Measurements from ENCODE around the gene TMEM108.

GRCh38 chr3:133371676-133372075, 333.5 kb downstream of the TMEM108 start:
- TF ChIP-seq CTCF (IDR thresholded peaks at IDR 0.05; ENCODE audit: low read depth, low read length) (no peak), MYC (IDR thresholded peaks at IDR 0.05; ENCODE audit: low read depth, low read length) (no peak)

All from NB4 (cell line).